Upper lobe of left lung (tissue), 4 donors: ENCODE results near the gene IRF1.

ENCODE experiments used
- EP300 ChIP-seq, 4 donors: sonication (generic); formaldehyde crosslinking; IDR thresholded peaks; one replicate each; pipeline ENCODE4 v1.5.1; 2017; ENCODE audit warnings: antibody characterized with exemption in 4 of 4, control low read depth in 2 of 4
- TF ChIP-seq, protein P1 (sequence below), 6 experiments: fragments of 450-650 bp in 4 of 6; fragments of 200-600 bp in 2 of 6; sonication (generic) in 2 of 6; IDR thresholded peaks; one replicate each; pipeline ENCODE4 v1.5.1; 2016 to 2019; ENCODE audit warnings: antibody characterized with exemption in 6 of 6

GRCh38 chr5:132445930-132446329 is 44.6 kb downstream of the IRF1 start:
- TF ChIP-seq, protein P1, sequence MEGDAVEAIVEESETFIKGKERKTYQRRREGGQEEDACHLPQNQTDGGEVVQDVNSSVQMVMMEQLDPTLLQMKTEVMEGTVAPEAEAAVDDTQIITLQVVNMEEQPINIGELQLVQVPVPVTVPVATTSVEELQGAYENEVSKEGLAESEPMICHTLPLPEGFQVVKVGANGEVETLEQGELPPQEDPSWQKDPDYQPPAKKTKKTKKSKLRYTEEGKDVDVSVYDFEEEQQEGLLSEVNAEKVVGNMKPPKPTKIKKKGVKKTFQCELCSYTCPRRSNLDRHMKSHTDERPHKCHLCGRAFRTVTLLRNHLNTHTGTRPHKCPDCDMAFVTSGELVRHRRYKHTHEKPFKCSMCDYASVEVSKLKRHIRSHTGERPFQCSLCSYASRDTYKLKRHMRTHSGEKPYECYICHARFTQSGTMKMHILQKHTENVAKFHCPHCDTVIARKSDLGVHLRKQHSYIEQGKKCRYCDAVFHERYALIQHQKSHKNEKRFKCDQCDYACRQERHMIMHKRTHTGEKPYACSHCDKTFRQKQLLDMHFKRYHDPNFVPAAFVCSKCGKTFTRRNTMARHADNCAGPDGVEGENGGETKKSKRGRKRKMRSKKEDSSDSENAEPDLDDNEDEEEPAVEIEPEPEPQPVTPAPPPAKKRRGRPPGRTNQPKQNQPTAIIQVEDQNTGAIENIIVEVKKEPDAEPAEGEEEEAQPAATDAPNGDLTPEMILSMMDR (IDR thresholded peaks at IDR 0.05) = no peak
- TF ChIP-seq EP300 (IDR thresholded peaks at IDR 0.05) = no peak
